ENCODE measurements around the gene PCID2.

GRCh38 chr13:113204378-113204734 is 4.1 kb downstream of the PCID2 start:
- TF ChIP-seq, protein P1, sequence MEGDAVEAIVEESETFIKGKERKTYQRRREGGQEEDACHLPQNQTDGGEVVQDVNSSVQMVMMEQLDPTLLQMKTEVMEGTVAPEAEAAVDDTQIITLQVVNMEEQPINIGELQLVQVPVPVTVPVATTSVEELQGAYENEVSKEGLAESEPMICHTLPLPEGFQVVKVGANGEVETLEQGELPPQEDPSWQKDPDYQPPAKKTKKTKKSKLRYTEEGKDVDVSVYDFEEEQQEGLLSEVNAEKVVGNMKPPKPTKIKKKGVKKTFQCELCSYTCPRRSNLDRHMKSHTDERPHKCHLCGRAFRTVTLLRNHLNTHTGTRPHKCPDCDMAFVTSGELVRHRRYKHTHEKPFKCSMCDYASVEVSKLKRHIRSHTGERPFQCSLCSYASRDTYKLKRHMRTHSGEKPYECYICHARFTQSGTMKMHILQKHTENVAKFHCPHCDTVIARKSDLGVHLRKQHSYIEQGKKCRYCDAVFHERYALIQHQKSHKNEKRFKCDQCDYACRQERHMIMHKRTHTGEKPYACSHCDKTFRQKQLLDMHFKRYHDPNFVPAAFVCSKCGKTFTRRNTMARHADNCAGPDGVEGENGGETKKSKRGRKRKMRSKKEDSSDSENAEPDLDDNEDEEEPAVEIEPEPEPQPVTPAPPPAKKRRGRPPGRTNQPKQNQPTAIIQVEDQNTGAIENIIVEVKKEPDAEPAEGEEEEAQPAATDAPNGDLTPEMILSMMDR (IDR thresholded peaks at IDR 0.05) = no peak
- no peak for TF ChIP-seq POLR2A (IDR thresholded peaks at IDR 0.05)
